Stimulated activated CD8-positive, alpha-beta memory T cell treated with anti-CD3 and anti-CD28 coated beads, Interleukin-15, amount 100 ng/mL, for 48 hours (primary cell): ENCODE results near the gene CAMTA1.
"Not testable (repeated sequence)": the region's sequence is repeated elsewhere in the genome, so short reads cannot be mapped to it uniquely, and the experiment has no call there.

Experiments used
- DNase-seq, 2 donors: peaks; one replicate each; pipeline ENCODE4 v3.0.0-alpha.2; 2020; ENCODE audit warnings: low read depth in 2 of 2

The CAMTA1 gene

DNA sequence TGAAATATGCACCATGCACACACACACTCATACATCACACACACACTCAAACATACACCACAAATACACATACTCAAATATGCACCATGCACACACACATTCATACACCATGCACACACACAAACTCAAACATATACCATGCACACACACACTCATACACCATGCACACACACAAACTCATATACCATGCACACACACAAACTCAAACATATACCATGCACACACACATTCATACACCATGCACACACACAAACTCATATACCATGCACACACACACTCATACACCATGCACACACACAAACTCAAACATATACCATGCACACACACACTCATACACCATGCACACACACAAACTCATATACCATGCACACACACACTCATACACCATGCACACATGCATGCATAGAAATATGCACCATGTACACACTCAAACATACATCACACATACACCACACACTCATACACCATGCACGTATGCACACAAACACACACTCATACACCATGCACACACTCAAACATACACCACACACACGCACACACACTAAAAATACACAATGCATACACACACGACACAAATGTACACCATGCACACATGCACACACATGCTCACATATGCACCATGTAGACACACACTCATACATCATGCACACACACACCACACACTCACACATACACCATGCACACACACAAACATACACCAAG, 362.5 kb downstream of the CAMTA1 start:
- DNase-seq = not testable (repeated sequence)

DNA sequence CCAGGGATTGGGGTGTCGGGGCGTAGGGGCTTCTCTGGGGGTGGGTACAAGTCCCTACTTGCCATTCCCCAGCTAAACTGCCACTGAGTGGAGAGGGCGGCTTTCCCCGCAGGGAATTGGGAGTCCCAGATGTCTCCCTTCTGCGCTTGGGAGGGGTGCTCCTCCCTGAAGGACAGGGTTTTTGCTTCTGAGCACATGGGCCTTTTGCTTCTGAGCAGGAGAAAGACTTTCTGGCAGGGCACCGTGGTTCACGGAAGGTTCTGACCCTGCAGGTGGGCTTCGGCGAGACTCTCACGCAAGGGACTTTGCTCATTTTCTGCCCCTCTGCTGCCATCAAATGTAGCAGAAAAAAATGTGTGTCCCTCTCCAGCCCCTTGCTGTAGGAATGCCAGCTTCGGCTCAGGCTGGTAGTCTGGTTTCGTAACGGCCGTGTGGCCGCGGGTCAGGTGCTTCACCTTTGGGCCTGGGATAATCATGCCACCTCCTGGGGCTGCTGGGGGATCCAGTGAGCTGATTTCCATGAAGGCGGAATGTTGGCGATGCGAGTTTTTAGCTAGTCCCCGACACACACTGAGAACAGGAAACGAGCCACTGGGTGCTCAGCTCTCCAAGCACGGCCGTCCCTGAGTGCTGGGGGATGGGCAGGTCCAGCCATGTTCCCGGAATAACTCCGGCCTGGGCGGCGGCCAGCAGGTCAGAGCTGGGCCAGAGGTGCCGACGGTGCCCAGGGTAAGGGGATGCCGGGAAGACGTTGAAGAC, 364.0 kb downstream of the CAMTA1 start:
- DNase-seq = no peak

DNA sequence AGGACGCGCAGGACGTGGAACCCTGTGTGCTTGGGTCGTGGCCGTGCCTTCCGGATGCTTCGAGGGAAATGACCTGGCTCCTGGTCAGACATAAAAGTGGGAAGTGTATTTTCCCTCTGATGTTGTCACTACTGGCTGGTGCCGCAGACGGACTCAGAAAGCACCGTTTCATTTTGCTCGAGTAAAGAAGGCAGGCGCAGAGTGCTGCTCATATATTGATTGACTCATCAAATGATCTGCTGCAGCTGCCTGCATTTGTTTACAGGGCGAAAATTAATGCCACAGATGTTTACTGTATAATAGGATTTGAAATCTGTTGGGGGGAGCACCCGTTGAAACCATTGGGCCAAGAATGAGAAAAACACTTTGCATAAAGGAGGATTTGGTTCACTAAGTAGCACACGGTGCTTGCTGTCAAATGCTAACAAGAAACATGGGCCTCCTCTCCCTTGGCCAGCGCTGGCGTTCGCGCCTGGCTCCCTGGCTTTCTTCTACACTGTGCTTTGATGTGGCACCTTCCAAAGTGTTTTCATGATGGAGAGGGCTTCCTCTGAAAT, 365.5 kb downstream of the CAMTA1 start:
- no peak for DNase-seq

DNA sequence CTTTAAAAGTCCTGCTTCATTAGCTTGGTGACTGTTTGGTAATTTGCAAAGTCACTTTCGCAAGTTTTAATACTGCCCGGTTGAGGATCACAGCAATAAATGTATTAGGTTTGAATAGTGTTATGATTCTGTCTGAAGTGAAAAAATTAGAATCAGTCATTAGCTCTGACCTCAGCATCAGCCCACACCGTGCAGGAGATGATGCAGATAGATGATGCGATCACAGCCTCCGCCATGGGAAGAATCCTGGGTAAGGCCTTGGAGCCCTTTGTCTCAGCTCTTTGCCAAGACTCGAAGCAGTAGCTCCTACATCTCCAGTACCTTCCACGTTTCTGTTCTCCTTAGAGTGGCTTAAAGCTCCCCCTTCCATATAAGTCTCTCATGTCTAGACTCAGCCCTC, 366.7 kb downstream of the CAMTA1 start:
- DNase-seq = no peak

DNA sequence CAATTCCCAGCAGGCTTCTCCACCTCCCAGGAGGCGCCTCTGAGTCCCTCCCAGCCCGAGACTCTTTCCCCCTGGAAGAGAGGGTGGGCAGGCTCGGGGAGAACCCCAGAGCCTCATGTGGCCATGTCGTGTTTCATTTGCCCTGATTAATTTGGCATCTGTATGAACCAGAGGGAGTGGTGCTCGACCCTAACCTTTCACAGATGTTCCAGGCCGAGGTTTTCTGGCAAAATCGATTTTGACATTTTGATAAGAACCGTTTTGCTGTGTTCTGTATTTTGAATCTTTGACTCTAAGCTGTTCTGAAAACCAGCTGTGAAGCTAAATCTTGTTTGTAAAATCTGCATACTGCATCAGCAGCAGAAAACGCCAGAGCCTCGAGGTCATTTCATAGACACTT, 367.4 kb downstream of the CAMTA1 start:
- DNase-seq = no peak

DNA sequence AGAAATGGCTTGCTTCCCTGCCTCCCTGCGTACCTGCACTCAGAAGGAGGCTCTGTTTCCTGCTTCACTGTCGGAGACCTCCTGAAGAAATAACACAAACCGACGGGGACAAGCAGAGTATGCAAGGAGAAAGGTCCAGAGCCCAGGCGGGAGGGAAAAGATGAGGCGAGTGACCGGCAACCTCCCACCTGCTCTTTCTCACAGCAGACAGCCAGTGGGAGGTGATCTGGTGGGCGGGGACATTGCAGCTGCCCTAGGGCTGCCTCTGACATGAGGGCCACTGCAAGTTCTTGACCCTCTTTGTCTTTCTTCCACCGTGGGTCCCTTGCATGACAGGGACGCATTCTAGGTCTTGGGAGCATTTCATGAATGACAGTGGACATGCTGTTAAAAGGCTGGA, 368.2 kb downstream of the CAMTA1 start:
- DNase-seq = no peak

DNA sequence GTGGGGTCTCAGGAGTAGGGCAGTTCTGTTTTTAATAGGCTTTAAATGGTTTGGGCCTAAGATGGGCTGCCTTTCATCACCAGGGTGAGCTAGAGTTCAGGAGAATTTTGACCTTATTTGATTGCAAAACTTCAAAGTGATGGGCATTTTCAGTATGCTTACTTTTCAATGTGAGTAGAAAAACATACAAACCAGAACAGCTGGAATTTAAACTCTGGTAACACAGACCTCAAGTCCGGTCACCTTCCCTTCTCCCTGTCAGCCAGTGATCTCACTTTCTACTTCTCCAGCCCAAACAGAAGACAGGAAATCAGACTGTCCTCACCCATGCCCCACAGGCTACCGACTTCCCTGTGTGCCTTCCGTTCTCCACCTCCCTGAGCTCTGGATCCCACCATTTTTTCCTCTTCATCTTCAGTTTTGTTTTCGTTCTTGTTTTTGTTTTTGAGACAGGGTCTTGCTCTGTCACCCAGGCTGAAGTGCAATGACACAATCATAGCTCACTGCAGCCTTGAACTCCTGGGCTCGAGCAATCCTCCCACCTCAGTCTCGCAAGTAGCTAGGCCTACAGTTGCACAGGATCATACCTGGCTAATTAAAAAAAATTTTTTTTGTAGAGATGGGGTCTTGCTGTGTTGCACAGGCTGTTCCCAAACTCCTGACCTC, 374.0 kb downstream of the CAMTA1 start:
- no peak for DNase-seq

DNA sequence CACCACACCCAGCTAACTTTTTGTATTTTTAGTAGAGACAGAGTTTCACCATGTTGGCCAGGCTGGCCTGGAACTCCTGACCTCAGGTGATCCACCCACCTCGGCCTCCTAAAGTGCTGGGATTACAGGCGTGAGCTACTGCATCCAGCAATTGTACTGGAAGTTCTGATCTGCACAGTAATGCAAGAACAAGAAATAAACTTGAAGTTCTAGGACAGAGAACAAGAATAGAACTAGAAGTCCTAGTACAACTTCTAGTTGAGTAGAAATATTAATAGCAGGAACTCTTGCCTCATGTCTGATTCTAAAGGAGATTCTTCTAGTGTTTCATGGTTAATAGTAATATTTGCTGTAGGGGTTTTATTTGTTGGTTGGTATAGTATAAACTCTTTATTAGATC, 383.3 kb downstream of the CAMTA1 start:
- not testable (repeated sequence) for DNase-seq

DNA sequence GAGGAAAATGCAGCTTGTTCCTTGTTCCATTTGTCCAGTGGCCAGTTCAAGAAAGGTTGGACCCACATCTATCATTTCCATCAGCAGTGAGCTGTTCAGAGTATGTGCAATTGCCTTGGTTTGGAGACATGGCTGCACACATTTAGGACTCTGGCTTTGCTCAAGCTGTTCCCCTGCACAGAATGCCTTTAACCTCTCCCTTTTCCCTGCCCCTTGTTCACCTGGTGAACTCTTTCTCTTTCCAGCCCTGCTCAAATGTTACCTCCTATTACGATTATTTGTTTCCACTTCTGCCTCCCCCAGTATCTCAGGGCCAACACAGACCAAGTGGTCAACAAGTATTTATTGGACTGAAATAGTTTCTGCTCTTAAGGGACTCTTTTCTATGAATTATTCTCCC, 385.9 kb downstream of the CAMTA1 start:
- DNase-seq = no peak

DNA sequence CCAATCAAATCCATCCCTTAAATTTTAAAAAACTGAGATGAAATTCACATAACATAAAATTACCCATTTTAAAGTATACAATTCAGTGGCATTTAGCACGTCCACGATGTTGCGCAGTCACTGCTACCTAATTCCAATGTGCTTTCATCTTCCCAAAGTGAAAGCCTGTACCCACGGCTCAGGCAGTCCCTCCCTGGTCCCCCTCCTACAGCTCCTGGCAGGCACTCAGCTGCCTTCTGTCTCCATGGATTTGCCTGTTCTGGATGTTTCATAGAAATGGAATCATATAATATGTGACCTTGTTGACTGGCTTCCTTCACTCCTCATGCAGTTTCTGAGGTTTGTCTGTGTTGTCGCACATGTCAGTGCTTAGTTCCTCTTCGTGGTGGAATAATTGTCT, 386.3 kb downstream of the CAMTA1 start:
- no peak for DNase-seq

DNA sequence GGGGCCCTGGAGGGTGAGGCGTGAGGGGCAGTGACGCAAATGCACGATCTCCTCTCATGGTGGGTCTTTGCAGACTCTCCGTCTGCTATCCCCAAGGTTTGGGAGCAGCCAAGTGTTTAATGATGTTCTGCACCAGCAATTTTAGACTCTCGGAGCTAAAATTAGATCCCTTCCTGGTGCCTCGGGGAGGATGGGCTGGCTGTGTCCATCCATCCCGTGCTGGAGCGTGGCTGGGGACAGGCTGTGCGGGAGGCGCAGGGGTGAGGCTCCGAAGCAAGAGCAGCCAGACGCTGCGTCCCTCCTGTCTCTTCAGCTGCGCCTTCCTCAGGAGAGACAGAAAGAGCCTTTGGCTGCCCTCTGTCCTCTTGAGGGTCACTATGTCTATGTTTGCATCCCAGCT, 387.6 kb downstream of the CAMTA1 start:
- DNase-seq = no peak

DNA sequence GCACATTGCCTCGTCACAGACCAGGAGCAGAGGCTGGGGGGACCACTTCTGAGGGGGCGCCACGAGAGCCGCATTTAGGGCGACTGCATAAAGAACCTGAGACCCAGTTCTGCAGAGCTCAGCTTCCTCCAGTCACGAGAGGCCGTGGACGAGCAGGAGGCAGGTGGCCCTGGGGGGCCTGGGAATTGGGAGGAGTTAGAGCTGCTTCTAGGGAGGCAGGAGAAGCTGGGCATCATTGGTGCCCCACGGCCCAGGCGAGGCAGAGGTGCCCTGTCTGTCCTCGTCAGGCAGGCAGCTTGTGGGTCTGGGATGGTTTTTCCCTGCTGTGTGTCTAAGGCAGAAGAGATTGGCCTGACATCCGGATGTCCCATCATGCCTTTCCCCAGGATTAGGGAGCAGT, 389.3 kb downstream of the CAMTA1 start:
- no peak for DNase-seq

DNA sequence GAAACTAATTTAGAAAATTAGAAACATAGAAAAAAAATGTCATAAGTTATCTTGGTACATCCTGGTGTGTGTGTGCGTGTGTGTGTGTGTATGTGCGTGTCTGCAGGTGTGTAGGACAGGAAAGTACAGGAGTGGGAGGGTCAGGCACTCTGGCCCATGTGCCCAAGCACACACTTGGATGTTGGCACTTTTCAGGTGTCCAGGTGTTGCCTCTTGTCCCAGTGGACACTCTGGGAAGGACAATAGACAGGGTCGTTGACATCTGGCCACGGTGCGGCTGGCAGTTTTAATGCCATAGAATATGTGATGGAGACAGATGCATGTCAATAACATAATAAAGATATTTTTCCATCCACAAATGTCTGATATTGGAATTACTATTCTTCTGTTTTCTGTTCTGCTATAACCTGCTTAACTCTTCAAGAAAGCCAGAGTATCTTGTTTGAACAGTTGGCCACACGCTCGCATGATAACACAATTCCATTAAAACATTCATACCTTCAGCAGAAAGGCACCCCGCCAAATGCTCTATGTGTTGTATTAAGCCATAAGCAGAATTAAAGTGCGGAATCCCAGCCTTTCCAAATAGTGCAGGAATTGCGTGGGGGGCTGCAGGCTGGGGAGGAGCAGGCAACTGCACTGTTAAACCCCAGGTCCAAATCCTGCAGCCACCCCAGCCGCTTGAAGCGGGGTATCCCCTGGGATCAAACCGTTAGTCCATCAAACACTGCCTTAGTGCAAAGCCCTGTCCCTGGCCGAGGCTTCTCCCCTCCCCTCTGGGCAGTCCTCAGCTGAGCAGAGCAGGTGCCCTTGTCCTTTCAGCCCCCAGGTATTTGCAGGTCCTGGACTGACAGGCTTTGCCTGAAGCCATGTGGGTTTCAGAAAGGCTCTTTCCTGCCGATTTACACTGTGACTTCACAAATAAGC, 390.0 kb downstream of the CAMTA1 start:
- DNase-seq = no peak

DNA sequence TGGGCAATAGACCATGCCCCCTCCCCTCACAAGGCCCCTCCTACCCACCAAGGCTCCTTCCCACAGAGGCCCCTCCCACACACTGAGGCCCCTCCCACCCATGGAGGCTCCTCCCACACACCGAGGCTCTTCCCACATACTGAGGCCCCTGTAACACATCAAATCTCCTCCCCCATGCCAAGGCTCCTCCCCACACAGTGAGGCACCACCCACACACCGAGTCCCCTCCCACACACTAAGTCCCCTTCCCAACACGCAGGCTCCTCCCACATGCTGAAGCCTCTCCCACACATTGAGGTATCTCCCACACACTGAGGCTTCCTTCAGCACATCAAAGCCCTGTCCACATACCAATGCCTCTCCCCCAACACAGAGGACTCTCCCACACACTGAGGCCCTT, 391.8 kb downstream of the CAMTA1 start:
- no peak for DNase-seq

DNA sequence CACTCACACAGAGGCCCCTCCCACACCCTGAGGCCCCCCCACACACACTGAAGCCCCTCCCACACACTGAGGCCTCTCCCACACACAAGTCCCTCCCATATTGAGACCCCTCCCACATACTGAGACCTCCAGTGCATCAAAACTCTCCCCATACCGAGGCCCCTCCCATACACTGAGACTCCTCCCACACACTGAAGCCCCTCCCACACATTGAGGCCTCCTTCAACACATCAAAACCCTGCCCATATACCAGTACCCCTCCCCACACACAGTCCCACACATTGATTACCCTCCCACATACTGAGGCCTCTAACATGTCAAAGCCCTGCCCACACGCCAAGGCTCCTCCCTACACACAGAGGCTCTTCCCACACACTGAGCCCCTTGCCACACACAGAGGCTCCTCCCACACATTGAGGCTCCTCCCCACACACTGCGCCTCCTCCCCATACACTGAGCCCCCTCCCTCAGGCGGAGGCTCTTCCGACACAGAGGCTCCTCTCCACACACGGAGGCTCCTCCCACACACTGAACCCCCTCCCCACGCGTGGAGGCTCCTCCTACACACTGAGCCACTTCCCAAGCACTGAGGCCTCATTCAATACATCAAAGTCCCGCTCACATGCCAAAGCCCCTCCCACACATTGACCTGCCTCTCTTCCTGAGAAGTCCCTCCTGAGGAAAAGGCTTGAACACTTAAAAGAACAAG, 392.3 kb downstream of the CAMTA1 start:
- DNase-seq = no peak

DNA sequence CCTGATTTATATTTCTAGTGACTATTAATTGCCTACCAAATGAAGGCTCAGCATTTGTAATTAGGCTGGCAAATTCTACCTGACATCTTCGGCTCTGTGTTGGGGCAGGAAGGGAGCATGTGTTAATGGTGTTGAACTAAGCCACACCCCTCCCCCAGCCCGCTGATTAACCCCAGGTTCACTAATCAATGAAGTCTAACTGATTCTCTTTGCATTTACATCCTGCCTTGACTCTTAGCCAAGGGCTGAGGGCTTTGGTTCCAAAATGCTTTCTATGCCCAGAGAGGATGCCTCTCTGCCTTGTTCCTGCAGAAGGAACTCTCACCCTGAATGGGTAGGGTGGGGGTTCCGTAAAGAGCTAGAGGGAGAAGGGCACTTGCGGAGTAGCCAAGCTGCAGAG, 393.1 kb downstream of the CAMTA1 start:
- DNase-seq = no peak

DNA sequence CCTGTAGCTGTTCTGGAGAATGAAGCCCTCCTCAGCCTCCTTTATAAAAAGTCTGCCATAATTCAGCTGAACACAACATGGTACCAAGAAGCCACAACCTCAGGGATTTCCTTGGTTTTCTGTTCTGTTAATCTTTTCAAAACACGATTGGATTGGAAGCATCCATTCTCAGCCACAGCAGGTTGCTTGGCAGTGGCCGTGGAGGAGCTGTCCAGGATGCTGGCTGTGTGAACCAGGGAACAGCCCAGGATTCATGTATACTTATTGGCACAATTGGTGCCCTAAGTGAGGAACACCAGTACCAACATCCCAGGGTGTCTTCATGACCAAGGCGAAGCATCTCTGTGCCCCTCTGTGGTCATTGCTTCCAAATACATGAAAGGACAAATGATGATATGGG, 393.5 kb downstream of the CAMTA1 start:
- no peak for DNase-seq

DNA sequence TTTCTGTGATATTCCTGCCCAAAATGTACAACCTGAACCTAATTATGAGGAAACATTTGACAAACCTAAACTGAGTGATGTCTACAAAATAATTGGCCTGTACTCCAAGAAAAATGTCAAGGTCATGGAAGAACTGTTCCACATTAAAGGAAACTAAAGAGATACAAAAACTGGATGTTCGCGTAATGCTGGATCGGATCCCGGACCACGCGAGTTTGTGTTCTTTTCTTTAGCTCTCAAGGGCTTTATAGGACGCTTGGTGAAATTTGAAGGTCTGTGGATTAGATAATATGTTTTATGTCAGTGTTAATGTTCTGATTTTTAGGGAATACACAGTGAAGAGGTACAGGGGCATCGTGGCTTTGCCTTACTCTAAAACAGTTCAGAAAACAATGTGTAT, 400.5 kb downstream of the CAMTA1 start:
- DNase-seq = no peak

DNA sequence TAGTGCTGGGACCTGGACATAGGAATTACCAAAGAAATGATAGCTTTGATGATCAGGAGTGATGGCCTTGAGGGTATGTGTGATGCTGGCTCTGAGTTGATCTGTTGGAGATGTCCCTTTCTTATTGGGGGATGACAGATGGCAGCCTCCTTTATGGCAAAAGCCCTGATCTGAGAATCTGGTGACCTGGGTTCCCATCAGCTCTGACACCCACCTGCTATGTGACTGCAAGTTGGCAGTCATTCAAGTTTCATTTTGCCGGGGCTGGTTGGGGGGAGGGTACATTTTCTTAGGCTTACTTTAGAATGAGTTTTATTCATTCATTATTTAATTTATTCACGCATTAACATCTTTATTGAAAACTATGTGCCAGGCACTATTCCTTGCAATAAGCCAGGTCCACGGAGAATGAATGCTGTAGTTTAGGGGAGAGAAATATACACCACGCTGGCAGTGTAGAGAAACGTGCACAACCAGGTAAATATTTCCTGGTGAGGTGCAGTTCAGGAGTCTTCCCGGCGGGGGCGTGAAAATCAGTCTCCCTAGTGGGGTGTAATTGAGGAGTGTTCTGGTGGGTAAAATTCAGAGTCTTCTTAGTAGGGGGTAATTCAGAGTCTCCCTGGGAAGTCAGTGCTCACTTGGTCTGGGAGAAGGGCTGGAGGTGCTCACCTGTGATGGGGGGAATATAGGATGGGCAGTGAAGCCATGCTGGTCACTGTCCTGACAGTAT, 401.3 kb downstream of the CAMTA1 start:
- DNase-seq = no peak

DNA sequence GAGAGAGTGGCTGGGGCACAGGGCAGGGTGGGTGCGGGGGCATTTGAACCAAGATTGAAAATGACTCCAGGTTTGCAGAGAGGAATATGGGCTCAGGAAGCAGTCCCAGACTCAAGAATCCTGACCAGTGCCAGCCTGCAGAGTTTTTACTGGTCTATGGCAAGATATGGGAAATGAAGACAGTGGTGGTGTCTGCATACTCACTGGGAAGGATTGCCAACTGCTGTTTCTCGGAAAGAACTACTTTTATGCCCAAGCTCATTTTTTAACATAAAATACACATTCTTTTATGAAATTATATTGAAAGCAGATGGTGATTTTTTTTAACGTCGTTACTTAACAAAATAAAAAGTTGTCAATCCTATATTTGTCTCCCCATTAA, 401.8 kb downstream of the CAMTA1 start:
- no peak for DNase-seq
